ENCODE measurements around the gene CEACAM8.
"Not testable (repeated sequence)": the region's sequence is repeated elsewhere in the genome, so short reads cannot be mapped to it uniquely, and the experiment has no call there.

The CEACAM8 gene

GRCh38 chr19:42567567-42567966, 27.2 kb downstream of the CEACAM8 start:
- ChIA-PET POLR2A (no interaction called here), CTCF (no interaction called here)
- DNase-seq (ENCODE audit: extremely low spot score), result no peak
- TF ChIP-seq NFRKB (IDR thresholded peaks at IDR 0.05) (no peak), SP1 (IDR thresholded peaks at IDR 0.05) (no peak), ELF4 (IDR thresholded peaks at IDR 0.05) (no peak), TARDBP (IDR thresholded peaks at IDR 0.05) (no peak), L3MBTL2 (conservative IDR thresholded peaks at IDR 0.05) (no peak), PKNOX1 (IDR thresholded peaks at IDR 0.05) (no peak), FOXA1 (IDR thresholded peaks at IDR 0.05) (no peak), ZNF384 (IDR thresholded peaks at IDR 0.05) (no peak), CTBP1 (IDR thresholded peaks at IDR 0.05; ENCODE audit: borderline replicate concordance) (no peak), LEF1 (IDR thresholded peaks at IDR 0.05; ENCODE audit: borderline replicate concordance) (no peak), FOXK2 (IDR thresholded peaks at IDR 0.05) (no peak), ARNT (IDR thresholded peaks at IDR 0.05) (no peak), SUZ12 (IDR thresholded peaks at IDR 0.05) (no peak), HDGF (IDR thresholded peaks at IDR 0.05; ENCODE audit: borderline replicate concordance) (no peak), BHLHE40 (IDR thresholded peaks at IDR 0.05; ENCODE audit: borderline replicate concordance) (no peak), FOXM1 (IDR thresholded peaks at IDR 0.05; ENCODE audit: borderline replicate concordance) (no peak)

GRCh38 chr19:42563352-42564210, 31.1 kb downstream of the CEACAM8 start:
- DNase-seq (ENCODE audit: extremely low spot score), result peak; percentile 62
- ChIA-PET CTCF (interaction anchor here (0.6 to 2.0 kb wide), 3 partner anchors 13 to 32 kb away, joined by 3 to 10 read pairs (median 3); no protein-coding TSS in a partner anchor), POLR2A (no interaction called here)
- no peak for TF ChIP-seq BHLHE40 (IDR thresholded peaks at IDR 0.05; ENCODE audit: borderline replicate concordance)
- TF ChIP-seq SP1 (IDR thresholded peaks at IDR 0.05), result no peak
- TF ChIP-seq TARDBP (IDR thresholded peaks at IDR 0.05), result no peak
- TF ChIP-seq FOXA1 (IDR thresholded peaks at IDR 0.05), result no peak
- no peak for TF ChIP-seq PKNOX1 (IDR thresholded peaks at IDR 0.05)
- TF ChIP-seq ZNF384 (IDR thresholded peaks at IDR 0.05), result no peak
- TF ChIP-seq SUZ12 (IDR thresholded peaks at IDR 0.05), result no peak
- no peak for TF ChIP-seq ARNT (IDR thresholded peaks at IDR 0.05)
- TF ChIP-seq CTBP1 (IDR thresholded peaks at IDR 0.05; ENCODE audit: borderline replicate concordance), result no peak
- TF ChIP-seq LEF1 (IDR thresholded peaks at IDR 0.05; ENCODE audit: borderline replicate concordance), result no peak
- TF ChIP-seq FOXM1 (IDR thresholded peaks at IDR 0.05; ENCODE audit: borderline replicate concordance), result no peak
- no peak for TF ChIP-seq FOXK2 (IDR thresholded peaks at IDR 0.05)
- TF ChIP-seq HDGF (IDR thresholded peaks at IDR 0.05; ENCODE audit: borderline replicate concordance), result no peak
- no peak for TF ChIP-seq ELF4 (IDR thresholded peaks at IDR 0.05)
- no peak for TF ChIP-seq L3MBTL2 (conservative IDR thresholded peaks at IDR 0.05)

GRCh38 chr19:42561512-42561911, 33.2 kb downstream of the CEACAM8 start:
- no peak for DNase-seq (ENCODE audit: extremely low spot score)
- TF ChIP-seq PKNOX1 (IDR thresholded peaks at IDR 0.05), result no peak
- no peak for TF ChIP-seq ARNT (IDR thresholded peaks at IDR 0.05)
- TF ChIP-seq SP1 (IDR thresholded peaks at IDR 0.05), result no peak
- no peak for TF ChIP-seq HDGF (IDR thresholded peaks at IDR 0.05; ENCODE audit: borderline replicate concordance)
- no peak for TF ChIP-seq FOXM1 (IDR thresholded peaks at IDR 0.05; ENCODE audit: borderline replicate concordance)
- TF ChIP-seq FOXA1 (IDR thresholded peaks at IDR 0.05), result no peak
- TF ChIP-seq LEF1 (IDR thresholded peaks at IDR 0.05; ENCODE audit: borderline replicate concordance), result no peak
- no peak for TF ChIP-seq FOXK2 (IDR thresholded peaks at IDR 0.05)
- no peak for TF ChIP-seq ZNF384 (IDR thresholded peaks at IDR 0.05)
- ChIA-PET CTCF (interaction anchor here (0.6 to 1.0 kb wide), 2 partner anchors 46 to 229 kb away, joined by 3 read pairs; no protein-coding TSS in a partner anchor), POLR2A (no interaction called here)

GRCh38 chr19:42560731-42561130, 34.0 kb downstream of the CEACAM8 start:
- TF ChIP-seq ELF4 (IDR thresholded peaks at IDR 0.05), result no peak
- no peak for TF ChIP-seq FOXM1 (IDR thresholded peaks at IDR 0.05; ENCODE audit: borderline replicate concordance)
- ChIA-PET POLR2A (no interaction called here), CTCF (no interaction called here)
- no peak for DNase-seq (ENCODE audit: extremely low spot score)

- TF ChIP-seq TARDBP (IDR thresholded peaks at IDR 0.05) (no peak), L3MBTL2 (conservative IDR thresholded peaks at IDR 0.05) (no peak), ZNF384 (IDR thresholded peaks at IDR 0.05) (no peak), ELF4 (IDR thresholded peaks at IDR 0.05) (no peak), HDGF (IDR thresholded peaks at IDR 0.05; ENCODE audit: borderline replicate concordance) (no peak), SUZ12 (IDR thresholded peaks at IDR 0.05) (no peak), FOXM1 (IDR thresholded peaks at IDR 0.05; ENCODE audit: borderline replicate concordance) (no peak), NFRKB (IDR thresholded peaks at IDR 0.05) (no peak), LEF1 (IDR thresholded peaks at IDR 0.05; ENCODE audit: borderline replicate concordance) (no peak), BHLHE40 (IDR thresholded peaks at IDR 0.05; ENCODE audit: borderline replicate concordance) (no peak), FOXK2 (IDR thresholded peaks at IDR 0.05) (no peak), SP1 (IDR thresholded peaks at IDR 0.05) (no peak), CTBP1 (IDR thresholded peaks at IDR 0.05; ENCODE audit: borderline replicate concordance) (no peak), PKNOX1 (IDR thresholded peaks at IDR 0.05) (no peak), FOXA1 (IDR thresholded peaks at IDR 0.05) (no peak), ARNT (IDR thresholded peaks at IDR 0.05) (no peak)
- ChIA-PET POLR2A (no interaction called here), CTCF (no interaction called here)
- DNase-seq (ENCODE audit: extremely low spot score), result no peak
Observed at GRCh38 chr19:42558450-42559150, 36.1 kb downstream of the CEACAM8 start.

GRCh38 chr19:42557386-42557871, 37.3 kb downstream of the CEACAM8 start:
- DNase-seq (ENCODE audit: extremely low spot score); CTCF ChIA-PET; POLR2A ChIA-PET: not testable (repeated sequence)

Data from HEK293T (cell line).